Stimulated activated naive CD8-positive, alpha-beta T cell treated with anti-CD3 and anti-CD28 coated beads, Interleukin-15, Interleukin-2, amounts not matched to agents 100 ng/mL and 50 ng/mL, for 24 hours (primary cell): Measurements from ENCODE around the gene GRK5.

Experiments
- H3K27ac Mint-ChIP-seq: one replicate; pipeline ENCODE4 v1.8.0; 2021; ENCODE audit warnings: mild to moderate bottlenecking, mixed read lengths
- H3K27me3 Mint-ChIP-seq: one replicate; pipeline ENCODE4 v1.8.0; 2021; ENCODE audit warnings: mixed read lengths
- H3K36me3 Mint-ChIP-seq: one replicate; pipeline ENCODE4 v1.8.0; 2021; ENCODE audit warnings: low read depth, mixed read lengths
- H3K4me1 Mint-ChIP-seq: one replicate; pipeline ENCODE4 v1.8.0; 2021; ENCODE audit warnings: low read depth, mixed read lengths
- H3K4me3 Mint-ChIP-seq: one replicate; pipeline ENCODE4 v1.8.0; 2021; ENCODE audit warnings: mild to moderate bottlenecking, mixed read lengths
- H3K9me3 Mint-ChIP-seq: one replicate; pipeline ENCODE4 v1.8.0; 2021; ENCODE audit warnings: mixed read lengths

Gene GRK5

DNA sequence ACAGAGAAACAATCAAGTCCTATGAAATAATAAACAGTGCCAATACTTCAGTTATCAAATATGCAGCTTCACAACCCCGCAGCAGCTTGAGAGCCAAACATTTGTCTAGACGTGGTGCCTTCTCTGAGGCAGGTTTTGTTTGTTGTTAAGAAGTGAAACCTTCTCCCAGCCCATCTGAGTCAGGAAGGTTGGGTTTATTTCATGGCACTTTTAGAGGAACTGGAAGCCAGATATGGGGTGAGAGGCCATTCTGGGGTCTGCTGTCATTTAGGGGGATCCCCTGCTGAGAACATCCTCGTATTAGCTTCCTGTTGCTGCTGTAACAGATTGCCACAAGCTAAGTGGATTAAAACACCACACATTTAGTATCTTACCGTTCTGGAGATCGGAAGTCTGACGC is 113.6 kb downstream of the GRK5 start:
- Mint-ChIP-seq H3K27me3 (peaks cover 3% of the 10 kb centered on the region), H3K36me3 (no peaks in the 10 kb centered on the region), H3K9me3 (no peaks in the 10 kb centered on the region), H3K4me1 (peaks cover 45% of the 10 kb centered on the region), H3K4me3 (no peak overlapping the region), H3K27ac (no peak overlapping the region)

DNA sequence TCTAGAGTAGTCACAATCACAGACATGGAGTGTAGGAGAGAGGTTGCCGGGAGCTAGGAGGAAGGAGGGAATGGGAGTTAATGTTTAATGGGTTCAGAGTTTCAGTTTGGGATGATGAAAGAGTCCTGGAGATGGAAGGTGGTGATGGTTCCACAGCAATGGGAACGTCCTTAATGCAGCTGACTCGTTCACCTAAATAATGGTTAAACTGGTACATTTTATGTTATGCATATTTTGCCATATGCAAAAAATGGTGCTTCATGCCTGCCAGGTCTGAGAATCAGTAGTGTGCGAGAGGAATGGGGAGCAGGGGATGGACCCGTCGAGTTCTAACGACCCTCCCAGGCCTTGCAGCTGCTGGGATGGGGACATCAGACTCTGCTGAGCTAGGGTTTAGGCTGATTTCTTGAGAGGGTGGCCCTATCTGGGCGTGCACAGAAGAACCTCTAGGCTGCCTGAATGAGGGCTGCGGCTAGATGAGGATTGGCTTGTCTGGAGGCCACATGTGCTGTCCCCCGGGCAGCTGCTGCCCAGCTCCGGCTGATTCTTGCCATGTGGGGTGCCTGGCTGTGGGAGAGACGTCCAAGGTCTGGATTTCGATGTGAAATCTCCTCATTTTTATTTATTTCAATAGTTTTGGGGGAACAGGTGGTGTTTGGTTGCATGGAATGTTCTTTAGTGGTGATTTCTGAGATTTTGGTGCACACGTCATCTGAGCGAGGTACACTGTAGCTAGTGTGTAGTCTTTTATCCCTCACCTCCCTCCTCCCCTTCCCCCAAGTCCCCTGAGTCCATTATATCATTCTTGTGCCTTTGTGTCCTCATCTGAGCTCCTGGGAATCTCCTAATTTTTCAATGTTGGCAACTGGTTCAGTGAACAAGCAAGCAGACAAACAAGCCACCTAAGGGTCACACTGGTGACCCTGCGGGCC is 116.0 kb downstream of the GRK5 start:
- Mint-ChIP-seq H3K27ac (no peak overlapping the region), H3K36me3 (no peaks in the 10 kb centered on the region), H3K27me3 (peaks cover 3% of the 10 kb centered on the region), H3K9me3 (no peaks in the 10 kb centered on the region), H3K4me3 (no peak overlapping the region), H3K4me1 (peaks cover 35% of the 10 kb centered on the region)

DNA sequence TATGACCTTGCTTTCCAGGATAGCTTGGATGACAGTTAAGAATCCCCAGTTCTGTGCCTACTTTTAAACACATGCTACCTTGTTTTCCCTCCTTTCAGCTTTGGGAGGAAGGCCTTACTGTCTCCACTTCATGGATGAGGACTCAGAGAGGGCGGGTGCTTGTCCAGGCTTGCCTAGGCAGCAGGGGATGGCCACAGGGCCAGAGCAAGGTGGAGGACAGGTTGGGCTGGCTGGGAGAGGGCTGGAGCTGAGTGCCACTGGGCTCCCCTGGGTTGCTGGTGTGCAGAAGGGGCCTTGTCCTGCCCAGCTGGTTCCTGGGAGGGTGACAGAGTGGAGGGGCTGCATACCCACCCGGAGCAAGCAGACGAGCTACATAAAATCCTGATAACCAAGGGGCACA is 117.8 kb downstream of the GRK5 start:
- Mint-ChIP-seq H3K4me1 (peaks cover 29% of the 10 kb centered on the region), H3K27ac (no peak overlapping the region), H3K27me3 (no peaks in the 10 kb centered on the region), H3K36me3 (no peaks in the 10 kb centered on the region), H3K4me3 (no peak overlapping the region), H3K9me3 (no peaks in the 10 kb centered on the region)

DNA sequence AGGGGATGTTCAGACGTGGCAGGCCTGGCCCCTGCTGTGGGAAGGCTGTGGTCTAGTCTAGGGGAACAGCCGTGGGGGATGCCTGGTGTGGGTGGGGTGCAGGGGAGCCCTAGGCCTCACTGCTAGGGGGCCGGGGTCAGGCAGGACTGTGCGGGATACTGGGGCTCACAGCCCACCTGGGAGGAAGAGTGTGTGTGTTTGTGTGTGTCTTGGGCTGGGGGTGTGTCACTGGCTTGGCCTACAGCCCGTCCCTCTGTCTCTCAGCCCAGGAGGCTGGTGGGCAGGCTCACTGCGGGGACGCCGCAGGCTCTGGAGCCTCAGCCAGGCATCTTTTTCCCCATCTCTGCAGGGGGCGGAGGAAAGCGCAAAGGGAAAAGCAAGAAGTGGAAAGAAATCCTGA is 118.8 kb downstream of the GRK5 start:
- no peaks in the 10 kb centered on the region for H3K9me3 Mint-ChIP-seq
- H3K4me1 Mint-ChIP-seq, result peaks cover 19% of the 10 kb centered on the region
- H3K4me3 Mint-ChIP-seq, result no peak overlapping the region
- no peaks in the 10 kb centered on the region for H3K27me3 Mint-ChIP-seq
- H3K27ac Mint-ChIP-seq, result no peak overlapping the region
- H3K36me3 Mint-ChIP-seq, result no peaks in the 10 kb centered on the region

DNA sequence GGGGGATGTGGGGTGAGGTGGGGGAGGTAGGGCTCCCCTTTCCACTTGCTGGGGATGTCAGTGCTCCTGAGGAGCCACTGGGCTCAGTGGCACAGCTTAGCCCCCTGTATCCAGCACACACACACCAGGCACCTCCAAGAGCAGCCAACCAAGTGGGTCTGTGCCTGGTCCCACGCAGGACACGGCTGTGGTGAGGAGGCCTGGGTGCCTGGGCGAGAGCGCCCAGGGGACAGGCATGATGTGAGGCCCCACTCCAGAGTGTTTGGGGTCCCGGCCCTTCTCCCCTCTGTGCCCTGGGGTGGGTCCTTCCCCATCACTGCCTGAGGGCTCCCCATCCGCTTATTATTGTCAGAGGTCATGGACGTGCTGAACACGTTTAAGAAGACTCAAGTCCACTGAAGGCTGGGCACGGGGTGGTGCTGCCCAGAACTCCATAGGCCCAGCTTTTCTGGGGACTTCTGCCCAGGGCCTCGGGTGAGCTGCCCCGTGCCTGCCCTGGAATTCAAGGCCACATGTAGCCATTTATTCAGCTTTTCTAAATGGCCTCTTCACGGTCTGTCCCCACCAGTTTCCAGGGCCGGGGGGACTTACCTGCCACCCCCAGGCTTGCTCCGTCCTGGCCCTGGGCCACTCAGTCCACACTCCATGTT is 119.8 kb downstream of the GRK5 start:
- Mint-ChIP-seq H3K27me3 (no peaks in the 10 kb centered on the region), H3K27ac (no peak overlapping the region), H3K9me3 (no peaks in the 10 kb centered on the region), H3K36me3 (no peaks in the 10 kb centered on the region), H3K4me1 (peaks cover 11% of the 10 kb centered on the region), H3K4me3 (no peak overlapping the region)

DNA sequence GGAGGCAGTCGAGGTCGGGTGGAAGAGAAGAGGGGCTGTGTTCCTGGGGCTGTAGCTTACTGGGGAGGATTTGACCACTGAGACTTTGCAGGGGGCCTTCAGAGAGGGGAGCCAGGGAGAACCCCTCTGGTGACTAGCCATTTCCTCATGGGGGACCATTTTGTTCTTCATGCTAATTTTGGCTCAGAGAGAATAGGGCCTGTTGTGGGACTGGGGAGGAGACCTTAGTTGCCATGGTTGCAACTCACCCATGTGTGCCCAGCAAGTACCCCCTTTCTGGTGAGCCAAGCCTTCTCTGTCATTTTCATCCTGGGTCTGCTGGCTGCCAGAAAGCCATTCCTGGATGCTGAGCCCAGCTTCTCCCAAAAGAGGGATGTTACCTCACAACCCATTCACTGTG is 120.9 kb downstream of the GRK5 start:
- peaks cover 21% of the 10 kb centered on the region for H3K4me1 Mint-ChIP-seq
- H3K27ac Mint-ChIP-seq, result no peak overlapping the region

DNA sequence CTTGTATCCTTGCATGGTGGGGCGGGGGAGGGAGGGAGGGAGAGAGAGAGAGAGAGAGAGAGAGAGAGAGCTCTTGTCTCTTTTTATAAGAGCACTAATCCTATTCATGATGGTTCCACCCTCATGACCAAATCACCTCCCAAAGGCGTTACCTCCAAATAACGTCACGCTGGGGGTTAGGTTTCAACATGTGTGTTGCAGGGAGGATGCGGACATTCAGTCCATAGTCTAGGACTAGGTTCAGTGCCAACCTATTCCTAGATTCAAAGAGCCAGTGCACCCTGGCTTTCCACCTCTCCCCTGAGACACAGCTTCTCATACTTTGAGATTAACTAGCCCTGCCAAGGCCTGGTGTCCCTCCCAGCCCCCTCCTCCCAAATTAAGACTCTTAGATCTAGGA is 123.0 kb downstream of the GRK5 start:
- peaks cover 29% of the 10 kb centered on the region for H3K4me1 Mint-ChIP-seq
- no peak overlapping the region for H3K27ac Mint-ChIP-seq
- no peaks in the 10 kb centered on the region for H3K27me3 Mint-ChIP-seq
- peaks cover 5% of the 10 kb centered on the region for H3K36me3 Mint-ChIP-seq
- H3K4me3 Mint-ChIP-seq, result no peak overlapping the region
- no peaks in the 10 kb centered on the region for H3K9me3 Mint-ChIP-seq

More for the DNA sequence above, 120.9 kb downstream of the GRK5 start:
- Mint-ChIP-seq H3K36me3 (no peaks in the 10 kb centered on the region), H3K9me3 (no peaks in the 10 kb centered on the region), H3K4me3 (no peak overlapping the region), H3K27me3 (no peaks in the 10 kb centered on the region)

DNA sequence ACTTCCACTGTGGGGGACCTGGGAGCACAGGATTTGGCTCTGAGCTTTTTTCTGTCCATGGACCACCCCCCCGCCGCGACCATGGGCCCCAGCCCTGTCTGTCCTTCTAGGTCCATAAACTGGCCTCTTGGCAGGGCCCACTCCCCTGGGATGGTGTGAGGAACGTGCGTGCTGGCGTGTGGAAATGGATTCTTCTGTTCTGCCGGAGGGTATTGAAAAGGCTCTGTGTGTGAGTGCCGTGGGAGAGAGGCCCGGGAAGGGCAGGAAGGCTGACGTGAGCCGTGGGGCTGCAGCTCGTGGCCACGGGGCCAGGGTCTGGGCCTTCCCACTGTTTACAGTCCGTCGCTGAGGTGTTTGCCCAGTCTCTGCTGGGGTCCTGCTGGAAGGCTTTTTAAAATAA is 123.7 kb downstream of the GRK5 start:
- H3K4me3 Mint-ChIP-seq, result no peak overlapping the region
- peaks cover 29% of the 10 kb centered on the region for H3K4me1 Mint-ChIP-seq
- H3K36me3 Mint-ChIP-seq, result peaks cover 5% of the 10 kb centered on the region
- H3K27me3 Mint-ChIP-seq, result no peaks in the 10 kb centered on the region
- no peaks in the 10 kb centered on the region for H3K9me3 Mint-ChIP-seq
- H3K27ac Mint-ChIP-seq, result no peak overlapping the region

DNA sequence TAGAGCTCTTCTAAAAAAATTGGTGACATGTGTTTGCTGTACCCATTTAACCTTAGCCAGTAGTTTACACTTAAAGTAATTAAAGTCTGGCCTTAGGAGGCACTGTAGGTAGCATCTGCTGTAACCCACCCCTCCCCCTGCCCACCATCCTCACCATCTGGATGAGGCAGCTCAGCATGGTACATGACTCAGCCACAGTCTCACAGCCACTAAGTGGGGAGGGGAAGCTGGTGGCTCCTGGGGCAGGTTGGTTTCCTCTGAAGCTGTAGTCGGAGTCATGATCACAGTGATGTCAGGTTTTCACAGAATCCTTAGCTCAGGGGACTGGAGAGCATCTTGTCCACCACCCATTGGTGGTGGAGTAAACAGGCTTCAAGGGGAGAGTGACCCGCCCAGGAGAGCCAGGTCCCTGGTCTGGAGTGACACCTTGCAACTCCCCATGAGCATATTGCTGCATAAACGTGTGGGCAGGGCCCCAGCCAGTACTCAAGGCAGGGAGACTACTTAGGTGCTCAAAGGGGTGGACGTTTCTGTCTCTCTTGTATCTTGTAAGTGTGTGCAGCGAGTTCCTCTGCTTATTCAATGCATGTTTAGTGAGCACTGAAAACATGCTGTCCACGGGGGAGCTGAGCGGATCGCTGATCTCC is 125.9 kb downstream of the GRK5 start:
- Mint-ChIP-seq H3K27ac (no peak overlapping the region), H3K4me1 (peaks cover 21% of the 10 kb centered on the region), H3K27me3 (no peaks in the 10 kb centered on the region), H3K9me3 (no peaks in the 10 kb centered on the region), H3K36me3 (peaks cover 5% of the 10 kb centered on the region), H3K4me3 (no peak overlapping the region)

DNA sequence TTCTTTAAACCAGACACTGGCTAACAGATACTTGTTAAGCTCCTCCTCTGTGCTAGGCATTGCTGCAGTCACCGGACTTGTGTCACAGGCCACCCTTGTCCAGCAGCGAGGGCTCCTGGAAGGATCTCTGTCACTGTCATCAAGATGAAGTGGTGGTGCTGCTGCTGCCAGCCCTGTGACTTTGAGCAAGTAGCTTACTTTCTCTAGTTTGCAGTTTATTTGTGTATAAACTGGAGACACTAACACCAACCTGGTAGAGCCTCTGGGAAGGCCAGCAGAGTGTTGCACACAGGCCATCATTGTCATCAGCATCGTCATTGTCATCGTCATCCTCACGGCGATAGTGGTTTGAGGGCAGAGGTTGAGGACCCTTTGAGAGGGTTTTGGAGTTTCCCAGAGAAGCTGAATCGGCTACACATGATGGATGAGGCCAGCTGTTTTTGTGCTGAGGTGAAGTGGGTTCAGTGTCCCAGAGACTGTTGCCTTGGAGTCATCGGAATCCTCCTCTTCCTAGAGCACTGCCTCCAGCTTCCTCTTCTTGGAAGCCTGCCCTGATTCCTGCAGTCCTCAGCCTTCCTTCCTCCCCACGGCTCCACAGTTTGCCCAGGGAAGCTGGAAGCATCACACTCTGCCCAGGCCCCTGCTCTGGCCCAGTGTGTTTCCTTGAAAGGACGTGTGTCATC is 128.4 kb downstream of the GRK5 start:
- Mint-ChIP-seq H3K4me1 (peaks cover 27% of the 10 kb centered on the region), H3K27me3 (no peaks in the 10 kb centered on the region), H3K27ac (no peak overlapping the region), H3K4me3 (no peak overlapping the region), H3K9me3 (no peaks in the 10 kb centered on the region), H3K36me3 (peaks cover 5% of the 10 kb centered on the region)

DNA sequence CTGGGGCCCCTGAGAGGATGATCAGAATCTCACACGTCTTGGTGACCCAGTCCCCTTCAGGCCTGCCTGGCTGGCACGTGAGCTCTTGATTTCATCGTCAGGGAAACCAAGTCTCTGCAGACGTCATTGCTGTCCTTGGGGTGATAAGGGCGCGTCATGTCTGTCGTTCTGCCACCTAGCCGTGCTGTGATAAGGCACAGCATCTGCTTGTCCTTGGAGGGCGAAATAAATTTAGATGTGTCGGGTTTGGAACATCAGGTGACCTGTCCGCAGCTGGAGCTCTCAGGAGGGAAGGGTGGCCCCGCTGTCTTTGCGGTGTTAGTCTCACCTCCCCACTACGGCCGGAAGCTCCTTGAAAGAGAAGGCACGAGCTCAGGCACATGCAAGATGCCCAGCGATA is 129.2 kb downstream of the GRK5 start:
- Mint-ChIP-seq H3K9me3 (no peaks in the 10 kb centered on the region), H3K27ac (no peak overlapping the region), H3K4me3 (no peak overlapping the region), H3K36me3 (peaks cover 12% of the 10 kb centered on the region), H3K27me3 (no peaks in the 10 kb centered on the region), H3K4me1 (peaks cover 35% of the 10 kb centered on the region)

DNA sequence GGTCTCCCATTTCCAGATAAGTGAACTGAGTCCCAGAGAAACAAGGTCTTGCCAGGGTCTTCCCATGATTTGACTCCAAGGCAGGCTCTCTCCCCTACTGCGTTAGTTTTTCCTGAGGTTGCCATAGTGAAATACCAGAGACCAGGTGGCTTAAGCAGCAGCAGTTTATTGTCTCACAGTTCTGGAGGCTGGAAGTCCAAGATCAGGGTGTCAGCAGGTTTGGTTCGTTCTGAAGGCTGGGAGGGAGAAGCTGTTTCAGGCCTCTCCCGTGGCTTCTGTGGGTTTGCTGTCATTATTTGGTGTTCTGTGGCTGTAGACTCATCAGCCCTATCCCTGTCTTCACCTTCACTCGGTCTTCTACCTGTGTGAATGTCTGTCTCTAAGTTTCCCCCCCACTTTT is 129.9 kb downstream of the GRK5 start:
- Mint-ChIP-seq H3K4me1 (peaks cover 40% of the 10 kb centered on the region), H3K27me3 (no peaks in the 10 kb centered on the region), H3K4me3 (no peak overlapping the region), H3K36me3 (peaks cover 12% of the 10 kb centered on the region), H3K9me3 (no peaks in the 10 kb centered on the region), H3K27ac (no peak overlapping the region)

DNA sequence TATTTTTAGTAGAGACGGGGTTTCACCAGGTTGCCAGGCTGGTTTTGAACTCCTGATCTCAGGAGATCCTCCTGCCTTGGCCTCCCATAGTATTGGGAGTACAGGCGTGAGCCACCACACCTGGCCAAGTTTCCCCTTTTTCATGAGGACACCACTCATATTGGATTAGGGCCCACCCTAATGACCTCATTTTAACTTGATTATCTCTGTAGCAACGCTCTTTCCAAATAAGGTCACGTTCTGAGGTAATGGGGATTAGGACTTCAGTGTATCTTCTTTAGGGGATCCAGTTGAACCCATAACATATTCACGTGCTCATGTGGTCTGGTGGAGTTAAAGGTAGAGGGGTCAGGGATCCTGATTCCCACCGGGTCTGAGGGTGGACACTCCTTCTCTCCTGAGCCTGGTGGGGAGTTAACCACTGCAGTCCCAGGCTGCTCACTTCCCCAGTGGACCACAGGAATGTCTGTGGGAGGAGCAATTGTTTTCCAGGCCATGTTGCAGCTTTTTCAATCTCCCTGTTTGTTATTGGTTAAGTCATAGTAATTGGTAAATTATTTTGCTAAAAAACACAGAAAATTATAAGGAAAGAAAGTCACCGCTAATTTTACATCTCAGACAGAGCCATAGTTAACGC is 130.5 kb downstream of the GRK5 start:
- no peak overlapping the region for H3K4me3 Mint-ChIP-seq
- H3K27ac Mint-ChIP-seq, result no peak overlapping the region
- no peaks in the 10 kb centered on the region for H3K27me3 Mint-ChIP-seq
- H3K36me3 Mint-ChIP-seq, result peaks cover 12% of the 10 kb centered on the region
- H3K9me3 Mint-ChIP-seq, result no peaks in the 10 kb centered on the region
- peaks cover 38% of the 10 kb centered on the region for H3K4me1 Mint-ChIP-seq

DNA sequence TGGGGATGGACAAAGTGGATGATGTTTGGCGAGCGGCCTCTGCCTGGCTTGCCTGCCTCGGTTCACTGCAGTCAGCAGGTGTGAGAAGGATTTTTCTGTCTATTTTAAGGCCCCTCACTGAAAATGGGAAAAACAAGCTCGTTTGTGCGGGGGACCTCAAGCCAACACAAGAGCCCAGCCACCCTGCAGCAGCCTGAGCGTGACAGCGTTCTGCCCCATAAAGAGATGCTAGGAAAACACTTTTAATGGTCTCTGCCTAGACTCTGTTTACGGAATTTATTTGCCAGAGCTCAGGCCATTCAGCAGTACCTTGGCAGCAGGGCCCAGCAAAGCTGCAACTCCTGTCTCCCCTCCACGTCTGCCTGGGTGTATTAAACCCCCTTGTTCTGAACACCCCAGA is 131.7 kb downstream of the GRK5 start:
- Mint-ChIP-seq H3K9me3 (no peaks in the 10 kb centered on the region), H3K36me3 (peaks cover 8% of the 10 kb centered on the region), H3K27ac (no peak overlapping the region), H3K4me3 (no peak overlapping the region), H3K4me1 (peaks cover 28% of the 10 kb centered on the region), H3K27me3 (no peaks in the 10 kb centered on the region)
